ENCODE measurements around the gene ZNF561.

DNA sequence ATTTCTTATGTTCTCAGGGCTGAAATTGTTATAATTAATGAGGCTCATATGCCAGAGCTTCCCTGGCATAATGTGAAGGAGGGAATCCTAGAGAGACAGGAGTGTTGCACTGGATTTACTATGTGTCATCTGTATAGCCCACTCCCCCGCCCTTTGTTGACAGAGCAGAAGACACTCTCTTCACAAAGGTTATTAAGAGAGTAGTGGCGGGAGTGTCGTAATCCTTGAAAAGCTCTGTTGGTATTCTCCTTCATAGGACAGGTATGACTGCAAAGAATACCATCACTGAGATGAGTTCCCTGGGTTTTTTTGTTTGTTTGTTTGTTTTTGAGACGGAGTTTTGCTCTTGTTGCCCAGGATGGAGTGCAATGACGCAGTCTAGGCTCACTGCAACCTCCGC, 50.8 kb downstream of the ZNF561 start:
- TF ChIP-seq POLR2AphosphoS5 (IDR thresholded peaks at IDR 0.05): no peak
- TF ChIP-seq, protein P1, sequence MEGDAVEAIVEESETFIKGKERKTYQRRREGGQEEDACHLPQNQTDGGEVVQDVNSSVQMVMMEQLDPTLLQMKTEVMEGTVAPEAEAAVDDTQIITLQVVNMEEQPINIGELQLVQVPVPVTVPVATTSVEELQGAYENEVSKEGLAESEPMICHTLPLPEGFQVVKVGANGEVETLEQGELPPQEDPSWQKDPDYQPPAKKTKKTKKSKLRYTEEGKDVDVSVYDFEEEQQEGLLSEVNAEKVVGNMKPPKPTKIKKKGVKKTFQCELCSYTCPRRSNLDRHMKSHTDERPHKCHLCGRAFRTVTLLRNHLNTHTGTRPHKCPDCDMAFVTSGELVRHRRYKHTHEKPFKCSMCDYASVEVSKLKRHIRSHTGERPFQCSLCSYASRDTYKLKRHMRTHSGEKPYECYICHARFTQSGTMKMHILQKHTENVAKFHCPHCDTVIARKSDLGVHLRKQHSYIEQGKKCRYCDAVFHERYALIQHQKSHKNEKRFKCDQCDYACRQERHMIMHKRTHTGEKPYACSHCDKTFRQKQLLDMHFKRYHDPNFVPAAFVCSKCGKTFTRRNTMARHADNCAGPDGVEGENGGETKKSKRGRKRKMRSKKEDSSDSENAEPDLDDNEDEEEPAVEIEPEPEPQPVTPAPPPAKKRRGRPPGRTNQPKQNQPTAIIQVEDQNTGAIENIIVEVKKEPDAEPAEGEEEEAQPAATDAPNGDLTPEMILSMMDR (IDR thresholded peaks at IDR 0.05 in 8 of 11, conservative IDR thresholded peaks at IDR 0.05 in 3 of 11): no peak
- TF ChIP-seq POLR2A (IDR thresholded peaks at IDR 0.05): no peak
